HepG2 (cell line): ENCODE results near the gene NHLRC3. TPM values are rescaled to one million over a fixed set of nuclear protein-coding genes. Genes with fewer than 3 reads are reported as not detected.
A peak's percentile ranks its signal among the peaks of the same experiment; 100 is the strongest.

Experiments
- ATAD3A ChIP-seq: sonication (generic); formaldehyde crosslinking; IDR thresholded peaks from 2 replicates; pipeline ENCODE4 v1.4.0; 2020; ENCODE audit warnings: missing genetic modification reagents
- ATF7-NPFF ChIP-seq: sonication (generic); formaldehyde crosslinking; IDR thresholded peaks from 2 replicates; pipeline ENCODE4 v1.8.1; 2023; ENCODE audit warnings: mild to moderate bottlenecking, low read depth, missing genetic modification reagents, moderate library complexity
- CBX5 ChIP-seq: sonication (generic); formaldehyde crosslinking; IDR thresholded peaks from 2 replicates; pipeline ENCODE4 v1.4.0; 2020; ENCODE audit warnings: missing genetic modification reagents, borderline replicate concordance
- CEBPB ChIP-seq: IDR thresholded peaks from 2 replicates; pipeline ENCODE4 v1.6.1; 2011; ENCODE audit warnings: low read depth, low read length, improper control_type of control experiment, borderline replicate concordance
- HHEX ChIP-seq: IDR thresholded peaks from 2 replicates; pipeline ENCODE4 v1.6.1; 2016; ENCODE audit warnings: control low read depth
- KAT7 ChIP-seq: IDR thresholded peaks from 2 replicates; pipeline ENCODE4 v1.6.1; 2018; ENCODE audit warnings: borderline replicate concordance, missing compliant biosample characterization
- PCBP2 ChIP-seq: fragments of 200-400 bp; formaldehyde crosslinking; optimal IDR thresholded peaks from 2 replicates; pipeline ENCODE3; 2018; ENCODE audit warnings: low read length, low read depth; ENCODE audit not compliant: poor library complexity, severe bottlenecking
- PHB2 ChIP-seq: fragments of 450-650 bp; IDR thresholded peaks from 2 replicates; pipeline ENCODE4 v1.6.1; 2018; ENCODE audit not compliant: partially characterized antibody
- RAD21 ChIP-seq: fragments of 450-650 bp; formaldehyde crosslinking; IDR thresholded peaks from 2 replicates; pipeline ENCODE4 v1.5.0; 2020; ENCODE audit warnings: mild to moderate bottlenecking
- ZNF766 ChIP-seq: sonication (generic); formaldehyde crosslinking; IDR thresholded peaks from 2 replicates; pipeline ENCODE4 v1.5.0; 2020; ENCODE audit warnings: missing genetic modification reagents, borderline replicate concordance
- polyA plus RNA-seq, 8 experiments: library from polyadenylated mRNA; depleted of rRNA in 3 of 8; stranded (reverse) in 7 of 8; unstranded in 1 of 8; fragments of >200 nt; fragmentation: Illumina TruSeq in 4 of 8; extraction: Trizol in 4 of 8; gene quantifications; 2 replicates each; pipeline versions ENCODE4 v1.2.1 to v1.2.3, GENCODE V29; 2011 to 2016; ENCODE audit warnings: low read depth in 4 of 8, missing spikeins in 1 of 8, mixed read lengths in 1 of 8; ENCODE audit not compliant: insufficient read depth in 1 of 8
- total RNA-seq, 5 experiments: library from RNA; depleted of rRNA; stranded (reverse); fragments of >200 nt; fragmentation: Illumina TruSeq; extraction: Trizol; gene quantifications; 2 replicates each; pipeline ENCODE4 v1.2.3, GENCODE V29; 2016; ENCODE audit warnings: low read depth in 1 of 5
- TF ChIP-seq, protein P1 (sequence below): sonication (generic); formaldehyde crosslinking; IDR thresholded peaks from 2 replicates; pipeline ENCODE4 v1.4.0; 2020; ENCODE audit warnings: missing genetic modification reagents
- TF ChIP-seq, protein P2 (sequence below): sonication (generic); formaldehyde crosslinking; IDR thresholded peaks from 2 replicates; pipeline ENCODE4 v1.4.0; 2020; ENCODE audit warnings: missing genetic modification reagents
- TF ChIP-seq, protein P3 (sequence below): sonication (generic); formaldehyde crosslinking; IDR thresholded peaks from 2 replicates; pipeline ENCODE4 v1.4.0; 2020; ENCODE audit warnings: mild to moderate bottlenecking, low read depth, missing genetic modification reagents
- TF ChIP-seq, protein P4 (sequence below): sonication (generic); formaldehyde crosslinking; IDR thresholded peaks from 2 replicates; pipeline ENCODE4 v1.8.1; 2023; ENCODE audit warnings: missing genetic modification reagents, mild to moderate bottlenecking, borderline replicate concordance
- TF ChIP-seq, protein P5 (sequence below): IDR thresholded peaks from 2 replicates; pipeline ENCODE4 v1.6.1; 2016; ENCODE audit warnings: low read depth, missing genetic modification reagents, missing compliant biosample characterization

The NHLRC3 gene
- total and polyA plus RNA-seq, 2 of the 13 experiments (the other 11 are each of a cell fraction or from before 2014, with no cell fraction given): 19.9 to 29.8 TPM

DNA sequence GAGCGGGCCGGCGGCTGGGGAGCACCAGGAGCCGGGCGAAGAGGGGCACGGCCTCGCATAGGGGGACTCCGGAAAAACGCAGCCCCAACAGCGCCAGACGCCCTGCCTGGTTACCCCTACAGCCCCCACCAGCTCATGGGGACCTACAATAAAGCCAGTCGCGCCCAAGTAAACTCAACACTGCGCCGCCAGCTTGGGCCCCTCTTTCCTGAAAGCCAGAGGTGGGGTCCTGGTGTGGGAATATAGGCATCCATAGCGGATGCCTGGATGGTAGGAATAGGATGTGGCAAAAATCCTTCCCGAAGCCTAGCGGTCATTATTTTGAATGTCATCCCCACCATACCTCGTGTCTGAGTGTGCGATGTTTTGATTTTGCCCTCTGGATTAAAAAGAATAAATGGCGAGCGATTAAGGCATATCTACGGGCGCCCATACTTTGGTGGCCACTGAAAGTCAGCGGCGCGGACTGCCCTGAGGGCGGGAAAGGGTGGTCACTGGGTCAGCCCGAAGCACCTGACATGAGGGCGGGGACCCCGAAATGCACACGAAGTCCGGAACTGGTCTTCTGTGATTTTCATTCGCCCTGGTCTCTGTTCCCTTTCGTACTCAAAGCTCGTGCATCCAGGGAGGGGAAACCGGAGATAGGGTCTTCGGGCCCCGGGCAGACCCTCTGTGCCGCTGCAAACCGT, at the start of gene NHLRC3, which contains the start of gene PROSER1 (continued):
- TF ChIP-seq, protein P1, sequence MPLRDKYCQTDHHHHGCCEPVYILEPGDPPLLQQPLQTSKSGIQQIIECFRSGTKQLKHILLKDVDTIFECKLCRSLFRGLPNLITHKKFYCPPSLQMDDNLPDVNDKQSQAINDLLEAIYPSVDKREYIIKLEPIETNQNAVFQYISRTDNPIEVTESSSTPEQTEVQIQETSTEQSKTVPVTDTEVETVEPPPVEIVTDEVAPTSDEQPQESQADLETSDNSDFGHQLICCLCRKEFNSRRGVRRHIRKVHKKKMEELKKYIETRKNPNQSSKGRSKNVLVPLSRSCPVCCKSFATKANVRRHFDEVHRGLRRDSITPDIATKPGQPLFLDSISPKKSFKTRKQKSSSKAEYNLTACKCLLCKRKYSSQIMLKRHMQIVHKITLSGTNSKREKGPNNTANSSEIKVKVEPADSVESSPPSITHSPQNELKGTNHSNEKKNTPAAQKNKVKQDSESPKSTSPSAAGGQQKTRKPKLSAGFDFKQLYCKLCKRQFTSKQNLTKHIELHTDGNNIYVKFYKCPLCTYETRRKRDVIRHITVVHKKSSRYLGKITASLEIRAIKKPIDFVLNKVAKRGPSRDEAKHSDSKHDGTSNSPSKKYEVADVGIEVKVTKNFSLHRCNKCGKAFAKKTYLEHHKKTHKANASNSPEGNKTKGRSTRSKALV: no peak
- TF ChIP-seq PCBP2 (no peak), KAT7 (CRISPR knock-in tag) (no peak; the same call in 1 of the 2 replicates), RAD21 (CRISPR knock-in tag) (no peak), PHB2 (no peak), CBX5 (CRISPR knock-in tag) (no peak), CEBPB (no peak), ATAD3A (no peak), HHEX (CRISPR knock-in tag) (no peak), ATF7-NPFF (CRISPR knock-in tag) (no peak; the same call in 1 of the 2 replicates), ZNF766 (CRISPR knock-in tag) (no peak)
- TF ChIP-seq, protein P2, sequence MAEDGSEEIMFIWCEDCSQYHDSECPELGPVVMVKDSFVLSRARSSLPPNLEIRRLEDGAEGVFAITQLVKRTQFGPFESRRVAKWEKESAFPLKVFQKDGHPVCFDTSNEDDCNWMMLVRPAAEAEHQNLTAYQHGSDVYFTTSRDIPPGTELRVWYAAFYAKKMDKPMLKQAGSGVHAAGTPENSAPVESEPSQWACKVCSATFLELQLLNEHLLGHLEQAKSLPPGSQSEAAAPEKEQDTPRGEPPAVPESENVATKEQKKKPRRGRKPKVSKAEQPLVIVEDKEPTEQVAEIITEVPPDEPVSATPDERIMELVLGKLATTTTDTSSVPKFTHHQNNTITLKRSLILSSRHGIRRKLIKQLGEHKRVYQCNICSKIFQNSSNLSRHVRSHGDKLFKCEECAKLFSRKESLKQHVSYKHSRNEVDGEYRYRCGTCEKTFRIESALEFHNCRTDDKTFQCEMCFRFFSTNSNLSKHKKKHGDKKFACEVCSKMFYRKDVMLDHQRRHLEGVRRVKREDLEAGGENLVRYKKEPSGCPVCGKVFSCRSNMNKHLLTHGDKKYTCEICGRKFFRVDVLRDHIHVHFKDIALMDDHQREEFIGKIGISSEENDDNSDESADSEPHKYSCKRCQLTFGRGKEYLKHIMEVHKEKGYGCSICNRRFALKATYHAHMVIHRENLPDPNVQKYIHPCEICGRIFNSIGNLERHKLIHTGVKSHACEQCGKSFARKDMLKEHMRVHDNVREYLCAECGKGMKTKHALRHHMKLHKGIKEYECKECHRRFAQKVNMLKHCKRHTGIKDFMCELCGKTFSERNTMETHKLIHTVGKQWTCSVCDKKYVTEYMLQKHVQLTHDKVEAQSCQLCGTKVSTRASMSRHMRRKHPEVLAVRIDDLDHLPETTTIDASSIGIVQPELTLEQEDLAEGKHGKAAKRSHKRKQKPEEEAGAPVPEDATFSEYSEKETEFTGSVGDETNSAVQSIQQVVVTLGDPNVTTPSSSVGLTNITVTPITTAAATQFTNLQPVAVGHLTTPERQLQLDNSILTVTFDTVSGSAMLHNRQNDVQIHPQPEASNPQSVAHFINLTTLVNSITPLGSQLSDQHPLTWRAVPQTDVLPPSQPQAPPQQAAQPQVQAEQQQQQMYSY: 0 out of 2 replicates have a peak, but pooled peaks have one; percentile 33
- TF ChIP-seq, protein P3, sequence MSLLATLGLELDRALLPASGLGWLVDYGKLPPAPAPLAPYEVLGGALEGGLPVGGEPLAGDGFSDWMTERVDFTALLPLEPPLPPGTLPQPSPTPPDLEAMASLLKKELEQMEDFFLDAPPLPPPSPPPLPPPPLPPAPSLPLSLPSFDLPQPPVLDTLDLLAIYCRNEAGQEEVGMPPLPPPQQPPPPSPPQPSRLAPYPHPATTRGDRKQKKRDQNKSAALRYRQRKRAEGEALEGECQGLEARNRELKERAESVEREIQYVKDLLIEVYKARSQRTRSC (CRISPR knock-in tag): no peak
- TF ChIP-seq, protein P4, sequence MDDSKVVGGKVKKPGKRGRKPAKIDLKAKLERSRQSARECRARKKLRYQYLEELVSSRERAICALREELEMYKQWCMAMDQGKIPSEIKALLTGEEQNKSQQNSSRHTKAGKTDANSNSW (CRISPR knock-in tag): no peak
- TF ChIP-seq, protein P5, sequence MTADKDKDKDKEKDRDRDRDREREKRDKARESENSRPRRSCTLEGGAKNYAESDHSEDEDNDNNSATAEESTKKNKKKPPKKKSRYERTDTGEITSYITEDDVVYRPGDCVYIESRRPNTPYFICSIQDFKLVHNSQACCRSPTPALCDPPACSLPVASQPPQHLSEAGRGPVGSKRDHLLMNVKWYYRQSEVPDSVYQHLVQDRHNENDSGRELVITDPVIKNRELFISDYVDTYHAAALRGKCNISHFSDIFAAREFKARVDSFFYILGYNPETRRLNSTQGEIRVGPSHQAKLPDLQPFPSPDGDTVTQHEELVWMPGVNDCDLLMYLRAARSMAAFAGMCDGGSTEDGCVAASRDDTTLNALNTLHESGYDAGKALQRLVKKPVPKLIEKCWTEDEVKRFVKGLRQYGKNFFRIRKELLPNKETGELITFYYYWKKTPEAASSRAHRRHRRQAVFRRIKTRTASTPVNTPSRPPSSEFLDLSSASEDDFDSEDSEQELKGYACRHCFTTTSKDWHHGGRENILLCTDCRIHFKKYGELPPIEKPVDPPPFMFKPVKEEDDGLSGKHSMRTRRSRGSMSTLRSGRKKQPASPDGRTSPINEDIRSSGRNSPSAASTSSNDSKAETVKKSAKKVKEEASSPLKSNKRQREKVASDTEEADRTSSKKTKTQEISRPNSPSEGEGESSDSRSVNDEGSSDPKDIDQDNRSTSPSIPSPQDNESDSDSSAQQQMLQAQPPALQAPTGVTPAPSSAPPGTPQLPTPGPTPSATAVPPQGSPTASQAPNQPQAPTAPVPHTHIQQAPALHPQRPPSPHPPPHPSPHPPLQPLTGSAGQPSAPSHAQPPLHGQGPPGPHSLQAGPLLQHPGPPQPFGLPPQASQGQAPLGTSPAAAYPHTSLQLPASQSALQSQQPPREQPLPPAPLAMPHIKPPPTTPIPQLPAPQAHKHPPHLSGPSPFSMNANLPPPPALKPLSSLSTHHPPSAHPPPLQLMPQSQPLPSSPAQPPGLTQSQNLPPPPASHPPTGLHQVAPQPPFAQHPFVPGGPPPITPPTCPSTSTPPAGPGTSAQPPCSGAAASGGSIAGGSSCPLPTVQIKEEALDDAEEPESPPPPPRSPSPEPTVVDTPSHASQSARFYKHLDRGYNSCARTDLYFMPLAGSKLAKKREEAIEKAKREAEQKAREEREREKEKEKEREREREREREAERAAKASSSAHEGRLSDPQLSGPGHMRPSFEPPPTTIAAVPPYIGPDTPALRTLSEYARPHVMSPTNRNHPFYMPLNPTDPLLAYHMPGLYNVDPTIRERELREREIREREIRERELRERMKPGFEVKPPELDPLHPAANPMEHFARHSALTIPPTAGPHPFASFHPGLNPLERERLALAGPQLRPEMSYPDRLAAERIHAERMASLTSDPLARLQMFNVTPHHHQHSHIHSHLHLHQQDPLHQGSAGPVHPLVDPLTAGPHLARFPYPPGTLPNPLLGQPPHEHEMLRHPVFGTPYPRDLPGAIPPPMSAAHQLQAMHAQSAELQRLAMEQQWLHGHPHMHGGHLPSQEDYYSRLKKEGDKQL (CRISPR knock-in tag): no peak
